ENCODE results near the gene CCDC137. TPM values are rescaled to one million over a fixed set of nuclear protein-coding genes. Genes with fewer than 3 reads are reported as not detected.

Gene CCDC137
- total and polyA plus RNA-seq, 2 of the 13 experiments (the other 11 are each of a cell fraction or from before 2014, with no cell fraction given): 14.6 to 39.1 TPM

- TF ChIP-seq ZNF768 (CRISPR knock-in tag; IDR thresholded peaks at IDR 0.05) (peak; percentile 84), SMAD1 (CRISPR knock-in tag; IDR thresholded peaks at IDR 0.05; ENCODE audit: borderline replicate concordance, low read depth) (peak; percentile 99), ZMYM4 (CRISPR knock-in tag; IDR thresholded peaks at IDR 0.05) (peak; percentile 86), NCOA1 (CRISPR knock-in tag; IDR thresholded peaks at IDR 0.05) (peak; percentile 94), BRCA1 (CRISPR knock-in tag; IDR thresholded peaks at IDR 0.05) (peak; percentile 94), KAT8 (CRISPR knock-in tag; IDR thresholded peaks at IDR 0.05) (peak; percentile 95), TRIM22 (IDR thresholded peaks at IDR 0.05) (no peak), EHMT2 (IDR thresholded peaks at IDR 0.05; ENCODE audit: borderline replicate concordance, low read depth, low read length) (no peak), HOXD1 (CRISPR knock-in tag; IDR thresholded peaks at IDR 0.05) (peak; percentile 98), CHD4 (IDR thresholded peaks at IDR 0.05; ENCODE audit: borderline replicate concordance, low read length) (no peak), MLLT10 (CRISPR knock-in tag; IDR thresholded peaks at IDR 0.05) (0 out of 2 replicates have a peak, but pooled peaks have one; percentile 43), SRSF9 (IDR thresholded peaks at IDR 0.05; ENCODE audit: borderline replicate concordance, insufficient read depth, low read depth, low read length, poor library complexity, severe bottlenecking) (no peak), ZNF781 (CRISPR knock-in tag; IDR thresholded peaks at IDR 0.05; ENCODE audit: borderline replicate concordance, not compliant biosample characterization) (peak; percentile 95), MTA1 (CRISPR knock-in tag; IDR thresholded peaks at IDR 0.05; ENCODE audit: borderline replicate concordance) (peak; percentile 93), JDP2 (CRISPR knock-in tag; IDR thresholded peaks at IDR 0.05; ENCODE audit: borderline replicate concordance) (peak; percentile 81; the same call in 1 of the 2 replicates), ETS1 (CRISPR knock-in tag; IDR thresholded peaks at IDR 0.05) (peak; percentile 99), PAX8 (CRISPR knock-in tag; IDR thresholded peaks at IDR 0.05; ENCODE audit: borderline replicate concordance) (peak; percentile 96; the same call in 1 of the 2 replicates), MEIS1 (CRISPR knock-in tag; IDR thresholded peaks at IDR 0.05; ENCODE audit: borderline replicate concordance) (no peak), TFDP2 (CRISPR knock-in tag; IDR thresholded peaks at IDR 0.05) (peak; percentile 96), GMEB1 (CRISPR knock-in tag; IDR thresholded peaks at IDR 0.05; ENCODE audit: borderline replicate concordance) (peak; percentile 85), ZNF83 (CRISPR knock-in tag; IDR thresholded peaks at IDR 0.05; ENCODE audit: borderline replicate concordance) (peak; percentile 99), RAD51 (IDR thresholded peaks at IDR 0.05; ENCODE audit: borderline replicate concordance) (no peak), NKX3-1 (CRISPR knock-in tag; IDR thresholded peaks at IDR 0.05) (peak; percentile 95)
Measured at GRCh38 chr17:81711814-81712467, 45.4 kb downstream of the CCDC137 start, which contains the start of gene SLC25A10 (continued).
